ENCODE data around the gene MPND.

Gene MPND

DNA sequence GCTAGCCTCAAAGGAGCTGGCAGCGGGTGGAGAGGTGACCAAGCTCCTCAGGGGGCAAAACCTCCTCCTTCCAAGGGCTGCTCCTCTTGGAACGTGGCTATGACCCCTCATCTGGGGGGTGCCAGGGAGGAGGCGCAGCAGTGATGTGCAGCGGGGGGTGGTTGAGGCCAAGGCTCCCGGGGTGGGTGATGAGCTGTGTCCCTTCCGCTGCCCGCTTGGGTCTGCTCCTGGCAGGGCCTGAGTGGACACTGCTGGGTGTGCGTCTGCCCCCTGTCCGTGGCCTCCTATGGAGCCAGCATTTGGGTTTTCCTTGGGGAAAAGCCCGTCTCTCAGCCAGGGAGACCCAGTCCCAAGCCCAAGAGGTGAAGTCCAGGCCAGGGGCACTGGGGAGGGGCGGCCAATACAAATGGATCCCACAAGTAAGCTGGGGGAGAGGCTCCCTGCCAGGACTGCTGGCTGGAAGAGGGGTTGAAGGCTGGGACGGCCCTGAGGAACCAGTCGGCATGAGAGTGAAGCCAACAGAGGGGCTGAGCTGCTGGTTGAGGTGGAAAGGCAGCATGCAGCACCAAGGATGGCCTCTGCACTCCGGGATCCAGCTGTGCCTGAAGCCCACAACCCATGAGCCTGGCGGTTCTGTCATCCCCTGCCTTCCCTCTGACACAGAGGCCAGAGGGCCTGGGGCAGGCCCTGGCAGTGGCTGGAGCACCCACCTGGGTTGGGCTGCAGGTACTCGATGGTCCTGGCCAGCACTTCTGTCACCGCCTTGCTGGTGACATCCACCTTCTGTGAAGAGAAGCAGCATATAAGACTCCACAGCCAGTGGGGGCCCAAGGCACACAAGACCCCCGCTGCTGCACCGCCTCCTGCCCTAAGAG lies 22.7 kb downstream of the MPND start:
- DNase-seq (ENCODE audit: low read depth in 2 of 2), result no peak

DNA sequence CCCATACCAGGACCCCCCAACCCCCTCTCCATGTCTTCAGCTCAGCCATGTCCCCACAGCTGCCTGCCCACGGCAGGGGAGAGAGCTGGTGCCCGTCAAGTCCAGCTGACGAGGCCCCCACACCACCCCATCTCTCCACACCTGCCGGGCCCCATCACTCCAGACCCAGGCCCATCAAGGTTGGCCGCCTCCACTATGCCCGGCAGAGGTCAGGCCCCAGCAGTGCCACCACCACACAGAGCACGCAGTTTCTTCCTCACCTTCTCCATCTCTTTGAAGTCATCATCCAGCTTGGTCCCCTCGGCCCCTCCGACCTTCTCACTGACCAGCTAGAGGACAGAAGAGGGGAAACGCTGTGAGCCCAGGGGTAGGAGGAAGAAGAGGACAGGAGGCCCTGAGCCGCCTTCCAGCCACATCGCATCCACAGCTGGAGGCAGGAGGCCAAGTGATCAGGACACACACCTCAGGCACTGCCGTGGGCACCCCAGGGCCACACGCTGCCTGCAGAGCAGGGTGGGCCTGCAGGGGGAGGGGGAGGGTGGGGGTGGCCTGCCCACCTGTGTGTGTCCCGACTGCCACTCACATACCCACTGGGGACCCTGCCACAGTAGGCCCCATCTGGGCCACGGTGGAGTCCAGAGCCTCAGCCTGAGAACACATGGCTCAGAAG lies 23.4 kb downstream of the MPND start:
- no peak for DNase-seq (ENCODE audit: low read depth in 2 of 2)

- no peak for DNase-seq (ENCODE audit: low read depth in 2 of 2)
Measured at GRCh38 chr19:4367336-4367723, 24.0 kb downstream of the MPND start.

DNA sequence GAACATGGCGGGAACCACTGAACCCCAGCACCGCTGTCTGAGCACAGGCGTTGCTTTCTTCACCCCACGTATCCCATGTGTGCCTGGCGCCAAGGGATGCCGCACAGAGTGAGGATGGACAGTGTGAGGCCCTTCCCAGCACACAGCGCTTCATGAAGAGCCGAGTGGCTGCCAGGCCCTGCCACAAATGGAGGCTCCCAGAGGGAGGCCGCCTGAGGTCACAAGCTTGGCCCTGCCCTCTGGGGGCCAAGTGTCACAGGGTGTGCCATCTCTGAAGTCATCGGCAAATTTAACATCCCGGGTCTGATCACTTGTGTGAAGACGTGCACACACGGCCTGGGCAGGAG lies 24.4 kb downstream of the MPND start:
- no peak for DNase-seq (ENCODE audit: low read depth in 2 of 2)

DNA sequence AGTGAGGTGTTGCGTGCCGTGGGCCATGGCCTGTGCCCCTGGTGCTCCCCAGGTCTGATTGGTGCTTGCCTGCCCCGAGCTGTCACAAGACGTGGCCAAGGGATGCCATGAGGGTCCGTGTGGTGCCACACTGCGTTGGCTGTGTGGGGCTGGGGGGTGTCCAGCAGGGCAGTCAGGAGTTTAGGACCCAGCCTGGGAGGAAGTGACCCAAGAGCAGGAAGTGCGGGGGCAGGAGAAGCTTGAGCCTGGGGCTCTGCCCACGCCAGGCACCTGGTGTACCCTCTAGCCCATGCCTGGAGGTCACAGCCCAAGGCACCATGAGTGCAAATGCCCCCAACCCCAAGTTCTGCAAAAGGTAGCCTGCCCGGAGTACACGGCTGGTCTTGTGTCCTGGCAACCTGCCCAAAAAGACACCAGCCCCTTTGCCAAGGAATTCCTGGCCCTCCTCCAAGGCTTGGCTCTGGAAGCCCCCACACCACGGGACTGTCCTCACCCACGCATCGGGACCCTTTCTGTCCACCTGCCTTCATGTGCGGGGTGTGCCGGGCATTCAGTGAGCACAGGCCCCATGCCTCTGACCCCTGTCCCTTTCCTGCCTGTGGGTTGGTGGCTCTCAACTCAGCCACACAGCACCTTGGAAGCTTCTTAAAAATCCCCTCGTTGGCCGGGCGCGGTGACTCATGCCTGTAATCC lies 24.9 kb downstream of the MPND start:
- DNase-seq (ENCODE audit: low read depth in 2 of 2), result no peak

DNA sequence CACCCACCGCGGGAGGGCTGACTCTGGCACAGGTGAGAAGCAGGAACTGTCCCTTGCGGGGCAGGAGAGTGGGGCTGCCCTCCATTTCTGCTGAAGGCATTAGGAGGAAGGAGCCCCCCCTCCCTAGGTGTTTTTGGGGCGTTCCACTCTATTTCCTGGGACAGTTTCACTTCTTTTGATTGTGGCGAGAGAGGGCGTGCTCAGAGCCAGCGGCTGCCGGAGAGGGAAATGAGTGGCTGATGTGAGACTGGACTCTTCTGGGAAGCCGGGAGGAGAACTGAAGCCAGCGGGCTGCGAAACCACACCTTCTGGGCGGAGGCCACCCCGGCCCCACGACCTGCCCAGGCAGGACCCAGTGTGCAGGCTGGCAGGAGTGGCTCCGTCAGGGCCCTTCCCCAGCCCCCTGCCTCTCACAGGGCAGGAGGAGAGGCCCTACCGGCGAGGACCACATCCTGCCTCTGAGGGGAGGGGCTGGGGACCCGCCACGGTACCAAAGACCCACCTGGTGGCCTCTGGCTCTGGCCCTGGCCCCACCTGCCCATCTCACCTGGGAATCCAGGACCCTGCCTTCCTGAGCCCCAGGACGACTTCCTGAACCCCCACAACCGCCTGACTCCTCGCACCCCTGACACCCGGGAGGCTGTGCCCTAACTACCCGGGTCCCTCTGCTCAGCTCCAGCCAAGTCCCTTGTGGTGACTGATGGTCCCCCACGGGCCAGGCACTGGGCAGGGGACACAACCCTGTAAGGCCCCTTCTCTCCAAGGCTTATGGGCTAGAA lies 25.9 kb downstream of the MPND start:
- DNase-seq (ENCODE audit: low read depth in 2 of 2), result peak; percentile 54 to 56

DNA sequence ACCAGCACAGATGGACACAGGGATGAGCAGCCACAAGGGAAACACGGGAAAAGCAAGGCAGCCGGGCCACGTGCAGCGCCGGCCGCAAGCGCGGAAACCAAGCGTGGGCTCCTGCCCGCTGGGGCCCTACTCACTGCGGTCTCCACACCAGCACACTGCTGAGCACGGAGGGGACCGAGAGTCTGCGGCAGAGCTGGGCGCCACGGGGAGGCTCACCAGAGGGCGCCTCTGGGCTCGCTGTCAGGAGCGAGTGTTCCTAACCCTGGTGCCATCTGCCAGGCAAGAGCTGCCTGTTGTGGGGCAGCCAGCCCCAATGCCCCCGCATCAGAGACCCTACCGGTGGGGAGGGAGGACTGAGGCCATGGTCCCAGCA lies 26.5 kb downstream of the MPND start:
- peak; percentile 70 to 75 for DNase-seq (ENCODE audit: low read depth in 2 of 2)

GRCh38 chr19:4370418-4371041 lies 27.2 kb downstream of the MPND start:
- DNase-seq (ENCODE audit: low read depth in 2 of 2), result no peak

- DNase-seq (ENCODE audit: low read depth in 2 of 2), result no peak
Measured at GRCh38 chr19:4371247-4372164, 28.1 kb downstream of the MPND start.

DNA sequence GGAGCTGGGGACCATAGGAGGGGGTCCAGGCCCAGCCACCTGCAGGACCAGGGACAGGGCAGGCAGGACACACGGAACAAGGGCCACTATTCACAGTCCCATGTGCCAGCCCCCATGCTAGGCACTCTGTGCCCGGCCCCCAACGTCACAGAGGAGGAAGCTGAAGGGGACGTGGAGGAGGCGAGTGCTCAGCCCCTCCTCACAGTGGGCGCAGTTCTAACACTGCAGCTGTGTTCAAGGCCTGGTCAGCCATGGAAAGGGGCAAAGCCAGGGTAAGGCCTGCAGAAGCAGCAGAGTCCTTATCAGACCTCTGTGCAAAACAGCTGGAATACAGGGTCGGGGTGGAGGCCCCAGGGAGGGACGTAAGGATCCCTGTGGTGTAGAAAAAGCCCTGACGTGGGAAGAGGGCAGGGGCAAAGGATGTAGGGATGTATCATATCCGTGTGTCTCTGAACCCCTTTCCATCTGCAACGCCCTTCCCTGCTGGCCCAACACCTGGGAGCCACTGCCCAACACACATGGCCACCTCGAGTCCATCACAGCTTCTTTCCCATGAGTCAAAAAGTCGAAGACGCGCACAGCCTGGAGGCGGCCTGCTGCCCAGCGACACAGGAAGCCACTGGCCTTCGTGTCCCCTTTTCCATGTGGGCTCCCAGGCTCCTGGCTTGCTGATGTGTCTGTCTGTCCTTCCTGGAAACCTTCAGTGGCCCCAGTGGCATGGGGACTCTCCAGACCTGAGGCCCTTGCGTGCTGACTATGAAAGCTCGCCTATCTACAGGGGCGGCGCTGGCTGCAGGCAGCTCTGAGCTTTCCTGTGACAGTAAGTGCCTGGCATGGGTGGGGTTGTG lies 29.0 kb downstream of the MPND start:
- DNase-seq (ENCODE audit: low read depth in 2 of 2), result no peak

- no peak for DNase-seq (ENCODE audit: low read depth in 2 of 2)
Measured at GRCh38 chr19:4373013-4373367, 29.6 kb downstream of the MPND start.

GRCh38 chr19:4373601-4374497 lies 30.5 kb downstream of the MPND start:
- no peak for DNase-seq (ENCODE audit: low read depth in 2 of 2)

DNA sequence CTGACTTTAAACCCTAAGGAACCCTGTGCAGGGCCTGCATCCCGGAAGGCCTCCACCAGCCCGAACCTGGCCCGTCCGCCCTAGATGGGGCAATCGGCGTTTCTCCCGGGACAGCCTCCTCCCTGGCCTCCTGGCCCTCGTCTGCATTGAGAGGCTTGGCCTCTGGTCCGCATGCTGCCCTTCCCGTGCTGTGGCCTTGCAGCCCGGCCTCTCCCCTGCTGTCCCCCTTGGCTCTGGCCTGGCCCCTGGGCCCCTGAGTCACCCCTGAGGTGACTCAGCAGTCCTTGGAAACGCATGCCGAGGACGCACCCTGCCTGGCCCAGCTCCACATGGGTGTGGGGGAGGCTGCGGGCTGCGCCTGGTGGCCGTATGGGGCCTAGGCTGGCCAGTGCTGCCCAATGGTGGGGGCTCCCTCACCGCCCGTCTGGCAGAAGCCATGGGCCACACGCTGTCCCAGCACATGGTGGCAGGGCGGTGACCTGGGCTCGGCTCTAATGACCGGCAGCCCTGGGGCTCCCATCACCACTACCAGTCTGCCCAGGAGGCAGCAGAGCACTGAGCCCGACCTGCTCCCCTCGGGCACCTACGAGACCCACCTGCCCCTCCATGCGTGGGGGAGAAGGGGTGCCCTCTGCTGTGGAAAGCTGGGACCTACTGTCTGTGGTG lies 31.3 kb downstream of the MPND start:
- no peak for DNase-seq (ENCODE audit: low read depth in 2 of 2)

- no peak for DNase-seq (ENCODE audit: low read depth in 2 of 2)
Measured at GRCh38 chr19:4375164-4376027, 32.0 kb downstream of the MPND start.

GRCh38 chr19:4376028-4376670 lies 32.8 kb downstream of the MPND start:
- no peak for DNase-seq (ENCODE audit: low read depth in 2 of 2)

DNA sequence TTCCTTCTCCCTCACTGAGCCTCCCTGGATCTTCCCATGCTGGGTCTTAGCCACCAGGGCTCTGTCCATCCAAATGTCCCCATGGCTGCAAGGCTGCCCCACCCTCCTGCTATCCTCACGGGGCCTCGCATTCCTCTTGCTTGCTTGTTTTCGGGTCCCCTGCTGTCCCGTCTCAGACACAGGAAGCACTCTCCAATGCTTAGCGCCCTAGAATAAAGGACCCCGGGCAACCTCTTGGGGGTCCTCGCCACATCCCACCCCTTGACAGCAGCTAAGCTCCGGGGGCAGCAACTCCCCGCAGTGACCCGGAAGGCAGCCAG lies 33.3 kb downstream of the MPND start:
- DNase-seq (ENCODE audit: low read depth in 2 of 2), result no peak

Measured in stimulated activated CD4-positive, alpha-beta T cell treated with anti-CD3 and anti-CD28 coated beads, Interleukin-15, amount 100 ng/mL, for 48 hours (primary cell).